Transverse colon (tissue), 3 donors: Measurements from ENCODE around the gene RNFT1.

Source experiments
- POLR2A ChIP-seq: fragments of 450-650 bp; IDR thresholded peaks from one replicate; pipeline ENCODE4 v1.6.1; 2016; ENCODE audit warnings: antibody characterized with exemption, mild to moderate bottlenecking, moderate library complexity
- TF ChIP-seq, protein P1 (sequence below), 5 experiments: fragments of 200-600 bp in 3 of 5; fragments of 450-650 bp in 2 of 5; sonication (generic) in 3 of 5; IDR thresholded peaks; 1 replicate in 2 of 5; 2 replicates in 3 of 5; pipeline ENCODE4 v1.5.1; 2016 to 2017; ENCODE audit warnings: antibody characterized with exemption in 5 of 5, inconsistent platforms in 3 of 5, mild to moderate bottlenecking in 2 of 5, moderate library complexity in 1 of 5

DNA sequence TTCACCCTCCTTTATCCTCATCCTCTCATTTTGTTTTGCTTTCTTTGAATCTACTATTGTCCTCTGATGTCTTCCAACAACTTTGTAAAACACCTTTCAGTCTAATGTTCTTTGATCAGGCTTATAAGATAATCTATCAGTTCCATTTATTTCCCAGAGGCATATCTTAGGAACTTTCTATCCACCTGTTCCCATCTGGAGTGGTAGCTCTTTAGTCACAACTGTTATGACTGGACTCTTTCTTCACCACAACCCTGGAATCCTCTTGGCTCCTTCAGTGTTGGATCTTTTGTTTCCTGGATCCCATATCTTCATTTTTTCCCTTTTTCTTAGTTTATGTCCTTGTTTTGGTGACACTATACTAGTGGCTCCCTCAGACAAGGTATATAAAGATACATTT is 48.1 kb downstream of the RNFT1 start:
- TF ChIP-seq, protein P1, sequence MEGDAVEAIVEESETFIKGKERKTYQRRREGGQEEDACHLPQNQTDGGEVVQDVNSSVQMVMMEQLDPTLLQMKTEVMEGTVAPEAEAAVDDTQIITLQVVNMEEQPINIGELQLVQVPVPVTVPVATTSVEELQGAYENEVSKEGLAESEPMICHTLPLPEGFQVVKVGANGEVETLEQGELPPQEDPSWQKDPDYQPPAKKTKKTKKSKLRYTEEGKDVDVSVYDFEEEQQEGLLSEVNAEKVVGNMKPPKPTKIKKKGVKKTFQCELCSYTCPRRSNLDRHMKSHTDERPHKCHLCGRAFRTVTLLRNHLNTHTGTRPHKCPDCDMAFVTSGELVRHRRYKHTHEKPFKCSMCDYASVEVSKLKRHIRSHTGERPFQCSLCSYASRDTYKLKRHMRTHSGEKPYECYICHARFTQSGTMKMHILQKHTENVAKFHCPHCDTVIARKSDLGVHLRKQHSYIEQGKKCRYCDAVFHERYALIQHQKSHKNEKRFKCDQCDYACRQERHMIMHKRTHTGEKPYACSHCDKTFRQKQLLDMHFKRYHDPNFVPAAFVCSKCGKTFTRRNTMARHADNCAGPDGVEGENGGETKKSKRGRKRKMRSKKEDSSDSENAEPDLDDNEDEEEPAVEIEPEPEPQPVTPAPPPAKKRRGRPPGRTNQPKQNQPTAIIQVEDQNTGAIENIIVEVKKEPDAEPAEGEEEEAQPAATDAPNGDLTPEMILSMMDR (IDR thresholded peaks at IDR 0.05): no peak
- no peak for TF ChIP-seq POLR2A
